Measurements from ENCODE around the gene SSNA1.

- TF ChIP-seq, protein P1, sequence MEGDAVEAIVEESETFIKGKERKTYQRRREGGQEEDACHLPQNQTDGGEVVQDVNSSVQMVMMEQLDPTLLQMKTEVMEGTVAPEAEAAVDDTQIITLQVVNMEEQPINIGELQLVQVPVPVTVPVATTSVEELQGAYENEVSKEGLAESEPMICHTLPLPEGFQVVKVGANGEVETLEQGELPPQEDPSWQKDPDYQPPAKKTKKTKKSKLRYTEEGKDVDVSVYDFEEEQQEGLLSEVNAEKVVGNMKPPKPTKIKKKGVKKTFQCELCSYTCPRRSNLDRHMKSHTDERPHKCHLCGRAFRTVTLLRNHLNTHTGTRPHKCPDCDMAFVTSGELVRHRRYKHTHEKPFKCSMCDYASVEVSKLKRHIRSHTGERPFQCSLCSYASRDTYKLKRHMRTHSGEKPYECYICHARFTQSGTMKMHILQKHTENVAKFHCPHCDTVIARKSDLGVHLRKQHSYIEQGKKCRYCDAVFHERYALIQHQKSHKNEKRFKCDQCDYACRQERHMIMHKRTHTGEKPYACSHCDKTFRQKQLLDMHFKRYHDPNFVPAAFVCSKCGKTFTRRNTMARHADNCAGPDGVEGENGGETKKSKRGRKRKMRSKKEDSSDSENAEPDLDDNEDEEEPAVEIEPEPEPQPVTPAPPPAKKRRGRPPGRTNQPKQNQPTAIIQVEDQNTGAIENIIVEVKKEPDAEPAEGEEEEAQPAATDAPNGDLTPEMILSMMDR (IDR thresholded peaks at IDR 0.05; ENCODE audit: poor library complexity, severe bottlenecking) = no peak
- TF ChIP-seq TAF1 (IDR thresholded peaks at IDR 0.05; ENCODE audit: low read depth) = no peak
- TF ChIP-seq EZH2 (IDR thresholded peaks at IDR 0.05; ENCODE audit: borderline replicate concordance, insufficient read depth, low read length, poor library complexity, severe bottlenecking) = no peak
- TF ChIP-seq, protein P2, sequence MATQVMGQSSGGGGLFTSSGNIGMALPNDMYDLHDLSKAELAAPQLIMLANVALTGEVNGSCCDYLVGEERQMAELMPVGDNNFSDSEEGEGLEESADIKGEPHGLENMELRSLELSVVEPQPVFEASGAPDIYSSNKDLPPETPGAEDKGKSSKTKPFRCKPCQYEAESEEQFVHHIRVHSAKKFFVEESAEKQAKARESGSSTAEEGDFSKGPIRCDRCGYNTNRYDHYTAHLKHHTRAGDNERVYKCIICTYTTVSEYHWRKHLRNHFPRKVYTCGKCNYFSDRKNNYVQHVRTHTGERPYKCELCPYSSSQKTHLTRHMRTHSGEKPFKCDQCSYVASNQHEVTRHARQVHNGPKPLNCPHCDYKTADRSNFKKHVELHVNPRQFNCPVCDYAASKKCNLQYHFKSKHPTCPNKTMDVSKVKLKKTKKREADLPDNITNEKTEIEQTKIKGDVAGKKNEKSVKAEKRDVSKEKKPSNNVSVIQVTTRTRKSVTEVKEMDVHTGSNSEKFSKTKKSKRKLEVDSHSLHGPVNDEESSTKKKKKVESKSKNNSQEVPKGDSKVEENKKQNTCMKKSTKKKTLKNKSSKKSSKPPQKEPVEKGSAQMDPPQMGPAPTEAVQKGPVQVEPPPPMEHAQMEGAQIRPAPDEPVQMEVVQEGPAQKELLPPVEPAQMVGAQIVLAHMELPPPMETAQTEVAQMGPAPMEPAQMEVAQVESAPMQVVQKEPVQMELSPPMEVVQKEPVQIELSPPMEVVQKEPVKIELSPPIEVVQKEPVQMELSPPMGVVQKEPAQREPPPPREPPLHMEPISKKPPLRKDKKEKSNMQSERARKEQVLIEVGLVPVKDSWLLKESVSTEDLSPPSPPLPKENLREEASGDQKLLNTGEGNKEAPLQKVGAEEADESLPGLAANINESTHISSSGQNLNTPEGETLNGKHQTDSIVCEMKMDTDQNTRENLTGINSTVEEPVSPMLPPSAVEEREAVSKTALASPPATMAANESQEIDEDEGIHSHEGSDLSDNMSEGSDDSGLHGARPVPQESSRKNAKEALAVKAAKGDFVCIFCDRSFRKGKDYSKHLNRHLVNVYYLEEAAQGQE (IDR thresholded peaks at IDR 0.05; ENCODE audit: borderline replicate concordance) = no peak
- no peak for TF ChIP-seq POLR2AphosphoS5 (IDR thresholded peaks at IDR 0.05)
- no peak for TF ChIP-seq EP300 (conservative IDR thresholded peaks at IDR 0.05; ENCODE audit: poor library complexity, severe bottlenecking)
Measured at GRCh38 chr9:137193771-137194170, 5.3 kb downstream of the SSNA1 start.

Measured in neural cell (in vitro differentiated cells).